C4-2B (cell line): ENCODE measurements around the gene TRIM59.

Experiments used
- ZFX ChIP-seq: fragments of 450-650 bp; IDR thresholded peaks from 2 replicates; pipeline ENCODE4 v1.6.1; 2017
- TF ChIP-seq, protein P1 (sequence below): fragments of 450-650 bp; conservative IDR thresholded peaks from 2 replicates; pipeline ENCODE4 v1.5.1; 2017; ENCODE audit warnings: mild to moderate bottlenecking

DNA sequence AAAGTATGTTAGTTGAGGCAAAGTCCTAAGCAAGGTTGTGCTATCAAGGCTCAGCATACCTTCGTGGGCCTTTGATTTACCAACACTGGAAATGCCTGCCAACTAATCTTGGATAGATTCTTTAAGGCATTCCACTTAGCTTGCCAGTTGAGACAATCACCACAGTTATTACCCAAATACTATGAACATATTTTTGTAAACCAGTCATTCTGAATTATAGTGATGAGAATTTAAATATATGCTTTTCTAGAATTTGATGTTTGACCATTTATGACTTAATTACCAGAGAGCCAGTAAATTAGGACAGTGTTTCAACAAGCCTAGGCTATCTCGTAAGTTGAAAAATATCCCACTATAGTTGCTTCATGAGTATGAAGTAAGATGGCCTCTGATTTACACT lies 15.5 kb downstream of the TRIM59 start:
- TF ChIP-seq, protein P1, sequence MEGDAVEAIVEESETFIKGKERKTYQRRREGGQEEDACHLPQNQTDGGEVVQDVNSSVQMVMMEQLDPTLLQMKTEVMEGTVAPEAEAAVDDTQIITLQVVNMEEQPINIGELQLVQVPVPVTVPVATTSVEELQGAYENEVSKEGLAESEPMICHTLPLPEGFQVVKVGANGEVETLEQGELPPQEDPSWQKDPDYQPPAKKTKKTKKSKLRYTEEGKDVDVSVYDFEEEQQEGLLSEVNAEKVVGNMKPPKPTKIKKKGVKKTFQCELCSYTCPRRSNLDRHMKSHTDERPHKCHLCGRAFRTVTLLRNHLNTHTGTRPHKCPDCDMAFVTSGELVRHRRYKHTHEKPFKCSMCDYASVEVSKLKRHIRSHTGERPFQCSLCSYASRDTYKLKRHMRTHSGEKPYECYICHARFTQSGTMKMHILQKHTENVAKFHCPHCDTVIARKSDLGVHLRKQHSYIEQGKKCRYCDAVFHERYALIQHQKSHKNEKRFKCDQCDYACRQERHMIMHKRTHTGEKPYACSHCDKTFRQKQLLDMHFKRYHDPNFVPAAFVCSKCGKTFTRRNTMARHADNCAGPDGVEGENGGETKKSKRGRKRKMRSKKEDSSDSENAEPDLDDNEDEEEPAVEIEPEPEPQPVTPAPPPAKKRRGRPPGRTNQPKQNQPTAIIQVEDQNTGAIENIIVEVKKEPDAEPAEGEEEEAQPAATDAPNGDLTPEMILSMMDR, result no peak
- no peak for TF ChIP-seq ZFX
